Measurements from ENCODE around the gene S100A10. TPM values are rescaled to one million over a fixed set of nuclear protein-coding genes. Genes with fewer than 3 reads are reported as not detected.

The S100A10 gene
- total RNA-seq, 4 donors from 2014 or later, result 11.2 to 64.0 (median 35.6) TPM

- no peak for DNase-seq
- intact Hi-C loops (cut with DNase I), result no loop called here
- TF ChIP-seq, protein P1, sequence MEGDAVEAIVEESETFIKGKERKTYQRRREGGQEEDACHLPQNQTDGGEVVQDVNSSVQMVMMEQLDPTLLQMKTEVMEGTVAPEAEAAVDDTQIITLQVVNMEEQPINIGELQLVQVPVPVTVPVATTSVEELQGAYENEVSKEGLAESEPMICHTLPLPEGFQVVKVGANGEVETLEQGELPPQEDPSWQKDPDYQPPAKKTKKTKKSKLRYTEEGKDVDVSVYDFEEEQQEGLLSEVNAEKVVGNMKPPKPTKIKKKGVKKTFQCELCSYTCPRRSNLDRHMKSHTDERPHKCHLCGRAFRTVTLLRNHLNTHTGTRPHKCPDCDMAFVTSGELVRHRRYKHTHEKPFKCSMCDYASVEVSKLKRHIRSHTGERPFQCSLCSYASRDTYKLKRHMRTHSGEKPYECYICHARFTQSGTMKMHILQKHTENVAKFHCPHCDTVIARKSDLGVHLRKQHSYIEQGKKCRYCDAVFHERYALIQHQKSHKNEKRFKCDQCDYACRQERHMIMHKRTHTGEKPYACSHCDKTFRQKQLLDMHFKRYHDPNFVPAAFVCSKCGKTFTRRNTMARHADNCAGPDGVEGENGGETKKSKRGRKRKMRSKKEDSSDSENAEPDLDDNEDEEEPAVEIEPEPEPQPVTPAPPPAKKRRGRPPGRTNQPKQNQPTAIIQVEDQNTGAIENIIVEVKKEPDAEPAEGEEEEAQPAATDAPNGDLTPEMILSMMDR (IDR thresholded peaks at IDR 0.05), result no peak
- TF ChIP-seq POLR2A (IDR thresholded peaks at IDR 0.05), result no peak
- H3K27me3 ChIP-seq, result no peaks in the 10 kb centered on the region
- H3K9me3 ChIP-seq, result no peaks in the 10 kb centered on the region
- 70 to 80% methylated on average over 4 of the region's 4 CpGs for WGBS, 2 donors
- H3K36me3 ChIP-seq, result no peaks in the 10 kb centered on the region
- H3K4me3 ChIP-seq (replicated peaks in 1 of 3), result no peak overlapping the region
- no peak overlapping the region for H3K27ac ChIP-seq
- H3K4me1 ChIP-seq, result peaks cover 0 to 11% of the 10 kb centered on the region in 2 donors
These were observed 10.3 kb upstream of the S100A10 start for GRCh38 chr1:152003846-152004442.

DNA sequence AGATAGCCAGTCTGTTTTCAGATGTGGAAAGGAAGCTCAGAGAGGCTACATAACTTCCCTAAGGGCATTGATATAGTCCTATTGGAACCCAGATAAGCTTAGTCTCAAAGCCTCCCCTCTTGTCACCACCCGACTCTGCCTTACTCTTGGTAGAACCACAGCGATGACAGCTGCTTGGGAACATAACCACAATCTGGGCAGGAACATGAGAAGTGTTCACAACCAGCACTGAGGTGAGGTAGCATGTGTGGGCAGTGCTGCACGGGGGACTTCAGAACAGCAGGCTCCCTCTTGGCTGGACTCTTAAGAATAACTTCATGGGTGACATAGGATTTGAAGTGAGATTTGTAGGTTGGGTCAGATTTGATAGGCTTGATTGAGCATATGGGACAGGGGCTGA is 9.3 kb upstream of the S100A10 start:
- Histone ChIP-seq H3K4me1 (peaks cover 0 to 11% of the 10 kb centered on the region in 2 donors), H3K36me3 (no peaks in the 10 kb centered on the region), H3K4me3 (replicated peaks in 1 of 3) (no peak overlapping the region), H3K27ac (no peak overlapping the region), H3K27me3 (no peaks in the 10 kb centered on the region), H3K9me3 (no peaks in the 10 kb centered on the region)
- 33 to 56% methylated on average over 3 of the region's 3 CpGs for WGBS, 2 donors
- TF ChIP-seq, protein P1 (IDR thresholded peaks at IDR 0.05), result no peak
- TF ChIP-seq POLR2A (IDR thresholded peaks at IDR 0.05), result no peak
- intact Hi-C loops (cut with DNase I), result no loop called here
- no peak for DNase-seq

DNA sequence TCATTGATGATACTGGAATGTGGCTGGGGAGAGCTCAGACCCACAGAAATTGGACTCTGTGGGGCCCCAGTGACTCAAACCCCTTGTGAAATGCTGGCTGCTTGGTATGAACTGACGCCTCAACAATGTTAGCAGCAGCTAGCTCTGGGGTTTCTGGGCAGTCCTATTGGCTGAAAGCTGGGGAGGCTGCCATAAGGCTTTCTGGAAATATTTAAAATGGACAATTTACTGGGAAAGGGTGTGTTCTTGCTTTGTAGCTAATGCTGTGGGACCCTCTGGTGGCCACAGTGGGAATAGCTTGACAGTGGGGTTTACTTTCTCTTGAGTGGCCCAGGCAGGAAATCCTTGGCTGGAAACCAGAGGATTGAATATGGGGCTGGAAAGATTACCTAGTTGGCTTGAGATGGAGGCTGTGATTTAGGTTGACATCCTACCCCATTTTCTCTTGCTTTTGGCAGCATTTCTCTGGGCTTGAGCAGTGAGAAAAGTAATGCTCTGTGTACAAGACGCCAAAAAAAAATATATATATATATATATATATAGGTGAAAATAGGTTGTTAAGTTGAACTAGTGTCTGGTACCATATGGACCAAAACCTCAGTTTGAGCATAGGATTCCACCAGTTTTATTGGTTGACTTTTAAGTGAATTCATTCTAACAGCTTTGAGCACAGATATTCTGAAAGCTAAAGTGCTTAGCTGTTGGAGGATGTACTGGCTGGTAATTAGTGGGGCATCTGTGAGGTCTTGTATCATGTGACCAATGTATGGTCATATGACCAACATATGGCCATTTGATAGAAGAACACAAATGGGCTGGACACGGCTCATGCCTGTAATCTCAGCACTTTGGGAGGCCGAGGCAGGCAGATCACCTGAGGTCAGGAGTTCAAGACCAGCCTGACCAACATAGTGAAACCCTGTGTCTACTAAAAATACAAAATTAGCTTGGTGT is 8.2 kb upstream of the S100A10 start:
- TF ChIP-seq, protein P1 (IDR thresholded peaks at IDR 0.05), result peak; percentile 88 to 95 (median 93)
- no peak for TF ChIP-seq POLR2A (IDR thresholded peaks at IDR 0.05)
- Histone ChIP-seq H3K4me1 (peaks cover 0 to 11% of the 10 kb centered on the region in 2 donors), H3K4me3 (replicated peaks in 1 of 3) (no peak overlapping the region), H3K27me3 (no peaks in the 10 kb centered on the region), H3K27ac (no peak overlapping the region), H3K9me3 (no peaks in the 10 kb centered on the region), H3K36me3 (no peaks in the 10 kb centered on the region)
- DNase-seq, result peak; percentile 93 to 94
- 71 to 79% methylated on average over 4 of the region's 4 CpGs for WGBS, 2 donors
- intact Hi-C loops (cut with DNase I), result loop anchor here (2.0 kb wide), 1 partner anchor 67 kb away; no protein-coding TSS in a partner anchor

- Histone ChIP-seq H3K27me3 (no peaks in the 10 kb centered on the region), H3K4me3 (replicated peaks in 1 of 3) (no peak overlapping the region), H3K27ac (no peak overlapping the region), H3K36me3 (no peaks in the 10 kb centered on the region), H3K4me1 (peaks cover 0 to 11% of the 10 kb centered on the region in 2 donors), H3K9me3 (no peaks in the 10 kb centered on the region)
- intact Hi-C loops (cut with DNase I), result loop anchor here (2.0 kb wide), 1 partner anchor 66 kb away; no protein-coding TSS in a partner anchor
- TF ChIP-seq POLR2A (IDR thresholded peaks at IDR 0.05), result no peak
- TF ChIP-seq, protein P1 (IDR thresholded peaks at IDR 0.05), result no peak
- 57 to 68% methylated on average over 4 of the region's 4 CpGs for WGBS, 2 donors
- DNase-seq, result no peak
These were observed 7.4 kb upstream of the S100A10 start for GRCh38 chr1:152000964-152001630.

All from thyroid gland (tissue), 4 donors.